AG09319 (cell line): ENCODE measurements around the gene VPS13C.

Experiments
- DNase-seq: peaks from one replicate; pipeline ENCODE4 v3.0.0-alpha.2; 2010; ENCODE audit warnings: low read depth; ENCODE audit errors: extremely low read depth
- TF ChIP-seq, protein P1 (sequence below): IDR thresholded peaks from 2 replicates; pipeline ENCODE4 v1.5.1; 2011; ENCODE audit warnings: low read depth, mild to moderate bottlenecking, inconsistent platforms, low read length, moderate library complexity

Gene VPS13C

DNA sequence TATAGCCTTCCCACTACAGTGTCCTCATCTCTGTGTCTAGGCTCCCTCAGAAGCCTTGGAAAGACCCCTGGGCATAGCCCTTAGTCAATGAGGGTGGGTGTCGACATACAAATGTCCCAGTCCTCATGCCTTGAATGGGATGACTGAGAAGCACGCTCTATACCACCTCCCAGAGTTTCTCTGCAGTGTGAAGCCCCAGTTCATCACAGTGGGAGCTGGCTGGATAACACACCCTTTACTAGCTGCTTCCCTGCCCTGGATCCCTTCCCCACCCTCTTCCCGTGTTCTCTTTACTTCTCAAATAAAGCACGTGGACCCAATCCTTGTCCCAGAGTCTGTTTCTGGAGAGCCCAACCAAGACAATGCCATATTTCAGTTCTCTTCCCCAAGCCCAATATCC lies 239.3 kb downstream of the VPS13C start:
- TF ChIP-seq, protein P1, sequence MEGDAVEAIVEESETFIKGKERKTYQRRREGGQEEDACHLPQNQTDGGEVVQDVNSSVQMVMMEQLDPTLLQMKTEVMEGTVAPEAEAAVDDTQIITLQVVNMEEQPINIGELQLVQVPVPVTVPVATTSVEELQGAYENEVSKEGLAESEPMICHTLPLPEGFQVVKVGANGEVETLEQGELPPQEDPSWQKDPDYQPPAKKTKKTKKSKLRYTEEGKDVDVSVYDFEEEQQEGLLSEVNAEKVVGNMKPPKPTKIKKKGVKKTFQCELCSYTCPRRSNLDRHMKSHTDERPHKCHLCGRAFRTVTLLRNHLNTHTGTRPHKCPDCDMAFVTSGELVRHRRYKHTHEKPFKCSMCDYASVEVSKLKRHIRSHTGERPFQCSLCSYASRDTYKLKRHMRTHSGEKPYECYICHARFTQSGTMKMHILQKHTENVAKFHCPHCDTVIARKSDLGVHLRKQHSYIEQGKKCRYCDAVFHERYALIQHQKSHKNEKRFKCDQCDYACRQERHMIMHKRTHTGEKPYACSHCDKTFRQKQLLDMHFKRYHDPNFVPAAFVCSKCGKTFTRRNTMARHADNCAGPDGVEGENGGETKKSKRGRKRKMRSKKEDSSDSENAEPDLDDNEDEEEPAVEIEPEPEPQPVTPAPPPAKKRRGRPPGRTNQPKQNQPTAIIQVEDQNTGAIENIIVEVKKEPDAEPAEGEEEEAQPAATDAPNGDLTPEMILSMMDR, result no peak

DNA sequence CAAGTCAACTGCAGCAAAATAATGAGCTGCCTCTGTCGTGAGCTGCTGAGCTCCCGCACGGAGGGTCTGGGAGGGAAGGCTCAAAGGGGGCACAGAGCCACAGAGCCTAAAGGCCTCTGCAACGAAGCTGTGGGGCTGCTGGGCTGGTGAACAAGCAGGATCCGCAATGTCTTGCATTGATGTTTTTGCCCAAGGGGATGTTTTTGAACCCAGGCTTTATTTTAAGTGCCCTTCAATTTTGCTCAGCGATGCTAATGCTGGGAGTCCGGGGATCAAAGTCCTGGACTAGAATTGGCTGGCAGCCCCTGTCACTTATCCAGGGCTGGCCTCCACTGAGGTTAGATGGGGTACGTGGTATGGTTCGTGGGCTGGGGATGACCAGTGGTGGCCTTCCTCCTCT lies 240.0 kb downstream of the VPS13C start:
- no peak for DNase-seq
- TF ChIP-seq, protein P1, result no peak

More for the DNA sequence above, 239.3 kb downstream of the VPS13C start:
- DNase-seq, result no peak

DNA sequence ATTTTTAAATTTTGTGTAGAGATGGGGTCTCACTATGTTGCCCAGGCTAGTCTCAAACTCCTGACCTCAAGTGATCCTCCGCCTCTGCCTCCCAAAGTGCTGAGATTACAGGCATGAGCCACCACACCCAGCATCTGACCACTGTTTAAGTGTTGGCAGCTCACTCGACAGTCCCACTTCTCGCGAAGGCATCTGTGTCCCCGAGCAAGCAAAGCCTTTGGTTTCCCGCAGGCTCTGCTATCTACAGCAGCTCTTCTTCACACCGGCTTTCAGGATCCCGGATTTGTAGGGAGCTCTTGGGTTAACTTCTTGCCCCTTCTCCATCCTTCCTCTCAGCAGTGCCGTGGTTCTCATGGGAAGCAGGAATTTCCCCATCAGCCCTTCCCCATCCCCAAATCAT lies 240.9 kb downstream of the VPS13C start:
- no peak for DNase-seq
- TF ChIP-seq, protein P1, result no peak

DNA sequence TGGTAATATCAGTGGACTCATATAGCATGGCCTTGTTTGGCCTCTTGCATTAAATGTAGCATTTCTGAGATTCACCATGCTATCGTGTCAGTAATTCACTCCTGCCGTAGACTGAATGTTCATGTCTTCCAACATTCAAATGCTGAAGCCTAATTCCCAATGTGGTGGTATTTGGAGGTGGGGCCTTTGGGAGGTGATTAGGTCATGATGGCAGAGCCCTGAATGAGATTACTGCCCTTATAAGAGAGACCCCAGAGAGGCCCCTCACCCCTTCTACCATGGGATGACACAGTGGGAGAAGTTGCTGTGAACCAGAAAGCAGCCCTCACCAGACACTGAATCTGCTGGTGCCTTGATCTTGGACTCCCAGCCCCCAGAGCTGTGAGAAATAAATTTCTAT lies 241.4 kb downstream of the VPS13C start:
- DNase-seq, result no peak
- TF ChIP-seq, protein P1, result no peak

DNA sequence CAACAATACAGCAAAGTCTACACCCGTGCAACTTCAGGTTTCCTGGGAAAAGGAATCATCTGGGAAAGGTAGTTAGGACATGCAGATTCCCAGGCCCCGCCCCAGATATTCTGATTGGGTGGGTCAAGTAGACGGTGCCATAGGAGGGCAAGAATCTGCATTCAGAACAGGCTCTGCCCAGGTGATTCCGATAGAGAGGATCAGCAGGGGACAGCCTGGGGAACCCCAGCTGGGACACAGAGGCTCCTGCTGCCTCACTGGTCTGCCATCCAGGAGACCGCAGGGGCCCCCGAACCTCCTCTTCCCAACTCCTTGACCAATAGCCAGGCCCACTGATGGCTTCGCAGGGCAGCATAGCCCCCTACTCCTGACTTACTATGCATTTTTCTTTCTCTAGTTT lies 243.4 kb downstream of the VPS13C start:
- TF ChIP-seq, protein P1, result no peak

DNA sequence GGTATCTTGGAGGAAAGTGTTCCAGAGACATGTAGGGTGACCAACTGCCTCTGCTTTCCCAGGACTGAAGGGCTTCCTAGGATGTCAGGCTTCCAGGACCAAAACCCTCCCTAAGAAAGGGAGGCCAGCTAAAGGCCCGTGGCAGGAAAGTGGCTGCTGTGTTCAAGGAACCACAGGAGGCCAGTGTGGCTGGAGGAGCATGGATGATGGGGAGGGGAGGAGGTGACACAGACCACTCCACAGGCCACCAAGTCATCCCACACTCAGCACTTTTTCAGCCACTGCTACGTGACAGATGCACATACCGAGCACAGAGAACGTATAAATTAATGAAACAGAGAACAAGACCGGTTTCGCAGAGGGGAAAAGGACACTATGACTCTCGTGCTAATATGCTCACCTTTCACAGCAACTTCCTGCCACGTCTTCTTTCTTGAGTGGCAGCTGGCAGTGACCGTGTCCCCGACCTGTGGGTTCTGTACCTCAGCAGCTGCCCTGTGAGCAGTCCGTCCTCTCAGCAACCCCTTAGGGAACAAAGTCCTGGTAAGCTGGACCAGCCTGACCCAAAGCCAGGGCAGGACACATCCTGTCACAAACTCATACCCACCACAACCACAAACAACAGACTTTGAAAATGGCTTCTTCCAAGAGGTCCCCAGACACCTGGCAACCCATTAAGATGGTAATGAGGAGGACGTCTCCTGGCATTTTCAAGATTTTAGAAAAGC lies 244.7 kb downstream of the VPS13C start:
- TF ChIP-seq, protein P1, result no peak
- no peak for DNase-seq

More for the DNA sequence above, 243.4 kb downstream of the VPS13C start:
- no peak for DNase-seq

DNA sequence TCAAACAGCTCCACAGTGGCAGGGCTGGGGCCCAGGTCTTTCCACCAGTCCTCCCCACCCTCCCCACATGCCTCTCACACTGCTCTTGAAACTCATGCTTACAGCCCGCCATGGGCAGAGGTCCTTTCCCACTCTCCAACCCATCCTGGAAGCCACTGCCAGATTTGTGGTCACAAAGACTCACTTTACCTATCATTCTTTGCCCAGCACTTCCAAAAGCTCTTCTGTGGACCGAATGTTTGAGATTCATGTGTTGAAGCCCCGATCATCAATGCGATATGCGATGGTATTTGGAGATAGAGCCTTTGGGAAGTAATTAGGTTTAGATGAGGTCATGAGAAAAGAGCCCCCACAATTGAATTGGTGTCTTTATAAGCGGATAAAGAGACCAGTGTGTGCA lies 247.8 kb downstream of the VPS13C start:
- no peak for DNase-seq
- TF ChIP-seq, protein P1, result no peak
